Glomerular endothelial cell (primary cell): ENCODE results near the gene ITGBL1. TPM values are rescaled to one million over a fixed set of nuclear protein-coding genes. Genes with fewer than 3 reads are reported as not detected.

Source experiments
- DNase-seq: peaks from one replicate; pipeline ENCODE4 v3.0.0-alpha.2; 2011; ENCODE audit warnings: low read depth, low spot score; ENCODE audit errors: extremely low read depth
- total RNA-seq: library from RNA; depleted of rRNA; stranded (reverse); fragments of >200 nt; gene quantifications from 2 replicates; pipeline ENCODE4 v1.2.3, GENCODE V29; 2015

The ITGBL1 gene
- total RNA-seq, 1 donor from 2014 or later, result 1.3 TPM

- DNase-seq, result no peak
Observed at GRCh38 chr13:101681834-101682233, 229.4 kb downstream of the ITGBL1 start.

- DNase-seq, result no peak
Observed at GRCh38 chr13:101686003-101686402, 233.5 kb downstream of the ITGBL1 start.

- no peak for DNase-seq
Observed at GRCh38 chr13:101690871-101691270, 238.4 kb downstream of the ITGBL1 start.

- DNase-seq, result no peak
Observed at GRCh38 chr13:101691341-101691860, 238.9 kb downstream of the ITGBL1 start.

GRCh38 chr13:101695870-101696516 is 243.5 kb downstream of the ITGBL1 start:
- no peak for DNase-seq

GRCh38 chr13:101697745-101698144 is 245.3 kb downstream of the ITGBL1 start:
- DNase-seq, result no peak

- no peak for DNase-seq
Observed at GRCh38 chr13:101698400-101698799, 245.9 kb downstream of the ITGBL1 start.

- no peak for DNase-seq
Observed at GRCh38 chr13:101700598-101700997, 248.1 kb downstream of the ITGBL1 start.

GRCh38 chr13:101703081-101703480 is 250.6 kb downstream of the ITGBL1 start:
- no peak for DNase-seq

- no peak for DNase-seq
Observed at GRCh38 chr13:101703838-101704237, 251.4 kb downstream of the ITGBL1 start.

- peak; percentile 10 for DNase-seq
Observed at GRCh38 chr13:101706651-101707050, 254.2 kb downstream of the ITGBL1 start.

GRCh38 chr13:101707659-101708058 is 255.2 kb downstream of the ITGBL1 start:
- no peak for DNase-seq

- DNase-seq, result no peak
Observed at GRCh38 chr13:101708115-101708514, 255.6 kb downstream of the ITGBL1 start.

GRCh38 chr13:101709952-101710351 is 257.5 kb downstream of the ITGBL1 start:
- no peak for DNase-seq

GRCh38 chr13:101711307-101712025 is 259.0 kb downstream of the ITGBL1 start:
- no peak for DNase-seq

- DNase-seq, result no peak
Observed at GRCh38 chr13:101712026-101712348, 259.5 kb downstream of the ITGBL1 start.

GRCh38 chr13:101714195-101714594 is 261.7 kb downstream of the ITGBL1 start:
- DNase-seq, result no peak

- no peak for DNase-seq
Observed at GRCh38 chr13:101717353-101717752, 264.9 kb downstream of the ITGBL1 start.

- DNase-seq, result no peak
Observed at GRCh38 chr13:101718496-101718895, 266.0 kb downstream of the ITGBL1 start.

GRCh38 chr13:101726681-101727080 is 274.2 kb downstream of the ITGBL1 start:
- no peak for DNase-seq

GRCh38 chr13:101727118-101727517 is 274.6 kb downstream of the ITGBL1 start:
- no peak for DNase-seq

GRCh38 chr13:101728021-101728420 is 275.5 kb downstream of the ITGBL1 start:
- no peak for DNase-seq
